ENCODE data around the gene ABCA7.
"Not testable (repeated sequence)": the region's sequence is repeated elsewhere in the genome, so short reads cannot be mapped to it uniquely, and the experiment has no call there.

ABCA7 gene

DNA sequence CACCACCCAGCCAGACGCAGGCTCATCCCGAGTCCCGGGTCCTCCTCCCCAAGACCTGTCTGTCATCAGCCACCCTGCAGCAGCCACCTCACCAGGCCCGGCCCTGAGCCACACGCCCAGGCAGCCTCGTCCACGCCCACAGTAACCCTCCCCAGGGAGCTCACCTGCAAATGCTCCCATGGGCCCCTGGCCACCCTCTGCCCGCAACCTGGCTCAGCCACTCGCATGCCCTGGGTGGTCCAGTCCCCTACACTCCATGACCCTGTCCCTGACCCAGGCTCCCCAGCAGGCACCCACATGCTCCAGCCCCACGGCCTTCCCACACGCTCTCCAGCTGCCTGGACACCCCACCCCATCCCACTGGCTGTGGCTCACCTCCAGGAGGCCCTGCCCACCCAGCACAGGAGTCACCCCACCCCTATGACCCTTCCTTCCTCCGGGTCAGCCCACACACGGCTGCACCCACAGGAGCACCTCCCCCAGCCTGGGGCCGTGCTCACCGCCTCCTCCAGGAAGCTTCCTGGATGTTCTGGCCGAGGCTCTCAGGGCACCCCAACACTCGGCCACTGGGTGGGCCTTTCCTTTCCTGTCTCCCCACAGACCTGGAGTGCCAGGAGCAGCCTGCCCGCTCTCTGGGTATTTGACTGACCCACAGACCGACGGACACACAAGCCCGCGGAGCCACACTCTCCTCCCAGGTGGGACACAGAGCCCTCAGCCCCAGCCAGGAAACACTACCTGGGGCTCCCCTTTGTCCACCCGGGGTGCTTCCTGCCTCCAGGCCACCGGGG, 22.6 kb upstream of the ABCA7 start:
- DNase-seq: no peak

DNA sequence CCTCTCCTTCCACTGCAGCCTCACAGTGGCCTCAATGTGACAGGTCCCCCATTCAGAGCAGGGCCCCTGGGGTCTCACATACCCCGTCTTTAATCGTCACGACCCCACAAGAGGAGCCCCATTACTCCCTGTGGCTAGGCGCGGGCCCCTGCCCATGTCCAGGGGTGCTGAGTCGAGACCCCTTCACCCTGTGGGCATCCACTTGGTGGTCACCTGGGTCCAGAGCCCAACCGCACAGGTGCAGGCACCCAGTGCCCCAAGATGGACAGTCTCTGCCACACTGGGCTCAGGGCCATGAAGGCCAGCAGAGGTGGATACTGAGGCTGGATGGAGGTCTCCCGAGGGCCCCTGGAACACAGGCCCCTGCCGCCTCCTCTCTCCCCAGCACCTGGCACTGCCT, 22.0 kb upstream of the ABCA7 start:
- DNase-seq: no peak

DNA sequence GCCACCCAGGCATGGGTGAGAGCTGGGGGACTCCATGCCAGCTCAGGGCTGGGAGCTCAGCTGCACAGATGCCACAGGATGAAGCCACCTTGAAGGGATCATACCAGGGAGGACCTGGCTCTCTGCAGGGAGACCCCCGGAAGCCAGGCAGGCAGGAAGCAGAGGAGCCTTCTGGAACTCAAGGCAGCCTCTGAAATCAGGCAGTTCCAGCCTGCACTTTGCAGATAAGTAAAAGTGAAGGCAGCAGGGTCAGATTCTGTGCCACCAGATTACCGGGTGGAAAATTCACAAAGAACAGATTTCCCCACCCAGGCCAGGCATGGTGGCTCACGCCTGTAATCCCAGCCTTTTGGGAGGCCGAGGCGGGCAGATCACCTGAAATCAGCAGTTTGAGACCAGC, 21.5 kb upstream of the ABCA7 start:
- no peak for DNase-seq

DNA sequence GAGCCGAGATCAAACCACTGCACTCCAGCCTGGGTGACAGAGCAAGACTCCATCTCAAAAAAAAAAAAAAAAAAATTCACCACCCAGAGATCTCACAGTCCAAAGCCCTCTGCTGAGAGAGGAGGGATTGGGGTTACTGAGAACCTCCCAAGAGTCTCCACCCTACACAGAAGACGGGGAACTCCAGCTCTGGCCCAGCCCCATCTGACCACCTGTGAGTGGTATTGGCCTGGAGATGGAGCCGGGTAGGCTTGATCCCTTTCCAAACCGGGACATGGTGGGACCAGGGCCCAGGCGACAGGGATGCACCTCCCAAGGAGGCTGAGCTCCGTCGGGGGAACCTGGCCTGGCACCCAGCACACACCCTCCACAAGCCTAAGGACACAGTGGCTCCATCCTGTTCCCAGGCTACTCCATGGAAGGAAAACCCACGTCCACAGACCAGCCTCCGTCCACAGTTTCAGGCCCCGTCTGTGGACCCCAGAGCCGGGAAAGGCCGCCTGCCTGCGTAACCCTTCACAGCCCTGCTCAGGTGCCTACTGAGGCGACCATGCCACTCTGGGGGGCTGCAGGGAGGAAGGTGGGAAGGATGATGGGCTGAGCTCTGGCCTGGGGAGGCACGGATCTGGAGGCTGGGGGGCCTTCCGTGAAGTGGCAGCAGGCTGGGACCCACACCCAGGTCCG, 20.8 kb upstream of the ABCA7 start:
- no peak for DNase-seq

DNA sequence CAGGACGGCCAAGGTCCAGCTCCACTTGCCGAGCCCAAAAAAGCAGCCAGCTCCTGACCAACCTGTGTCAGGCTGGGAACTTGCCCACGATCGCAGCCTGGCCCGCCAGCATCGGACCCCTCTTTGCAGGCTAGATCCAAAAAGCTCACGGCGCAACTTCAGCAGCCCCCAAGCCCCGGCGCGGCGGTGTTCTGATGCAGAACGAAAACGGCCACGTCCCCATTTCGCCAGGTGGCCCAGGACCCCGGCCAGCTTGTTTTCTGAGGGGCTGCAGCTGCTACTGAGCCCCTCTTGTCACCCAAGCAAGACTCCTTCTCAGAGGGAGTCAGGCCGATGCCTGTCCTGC, 20.3 kb upstream of the ABCA7 start:
- no peak for DNase-seq

DNA sequence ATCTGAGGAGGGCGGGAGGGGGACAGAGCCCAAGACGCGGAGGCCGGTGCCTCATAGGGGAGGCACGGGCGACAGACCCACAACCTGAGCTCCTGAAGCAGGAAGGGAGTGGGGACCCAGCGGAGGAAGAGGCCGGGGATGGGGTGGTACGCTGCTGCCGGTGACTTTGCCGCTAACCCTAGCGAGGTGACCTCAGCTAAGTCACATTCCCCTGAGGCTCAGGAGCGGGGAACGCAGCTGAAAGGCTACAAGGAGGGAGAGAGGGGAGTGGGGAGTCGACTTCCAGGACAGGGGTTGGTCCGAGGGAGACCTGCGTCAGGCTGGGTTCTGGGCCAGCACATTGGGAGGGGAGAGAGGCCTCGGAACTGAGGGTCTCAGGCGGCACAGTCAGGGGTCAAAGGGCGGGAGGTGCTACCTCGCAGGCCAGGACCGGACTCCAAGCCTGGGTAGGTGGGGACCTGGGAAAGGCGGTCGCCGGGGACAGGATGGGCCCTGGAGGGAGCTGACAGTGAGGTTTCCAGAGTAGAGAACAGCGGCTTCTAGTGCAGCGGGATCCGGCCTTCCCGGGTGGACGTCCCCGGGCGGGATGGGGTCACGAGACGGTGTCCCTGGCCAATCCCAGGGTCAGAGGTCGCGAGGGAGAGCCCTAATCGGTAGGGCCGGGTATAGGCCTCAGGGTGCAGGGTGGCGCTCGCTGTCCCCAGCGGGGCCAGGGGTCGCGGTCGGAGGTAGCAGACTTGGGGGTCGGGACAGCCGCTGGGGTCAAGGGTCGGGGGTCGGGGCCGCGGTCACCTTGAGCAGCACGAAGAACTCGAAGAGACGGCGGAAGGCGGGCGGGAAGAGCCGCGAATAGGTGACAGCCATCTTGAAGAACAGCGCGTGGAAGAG, 19.7 kb upstream of the ABCA7 start:
- DNase-seq: no peak

DNA sequence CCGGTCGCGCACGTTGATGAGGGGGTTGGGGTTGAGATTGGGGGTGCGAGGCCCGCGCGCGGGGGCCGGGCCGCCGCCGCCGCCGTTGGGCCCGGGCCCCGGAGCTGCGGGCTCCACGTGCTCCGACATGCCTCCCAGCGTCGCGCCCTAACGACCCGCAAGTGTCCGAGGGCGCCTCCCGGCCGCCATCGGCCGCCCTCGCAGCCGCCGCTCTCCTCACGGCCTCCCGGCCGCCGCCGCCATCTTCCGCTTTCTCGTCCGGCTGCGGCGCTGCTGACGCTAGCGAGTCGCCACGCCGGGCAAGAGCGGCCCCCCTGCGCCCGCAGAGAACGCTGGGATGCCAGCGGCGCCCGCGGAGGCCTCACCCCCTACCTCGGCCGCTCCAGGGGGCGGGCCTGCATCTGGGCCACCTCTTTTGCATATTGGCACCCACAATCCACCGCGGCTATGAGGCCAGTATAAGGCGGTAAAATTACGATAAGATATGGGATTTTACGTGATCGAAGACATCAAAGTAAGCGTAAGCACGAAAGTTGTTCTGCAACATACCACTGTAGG, 19.0 kb upstream of the ABCA7 start, which contains the start of gene TMEM259:
TMEM259 (minus strand) TSS at position 256 of the 558 bp plus-strand sequence; CDS start at position 129, 127 bp downstream.
- DNase-seq: peak; percentile 96 to 98

DNA sequence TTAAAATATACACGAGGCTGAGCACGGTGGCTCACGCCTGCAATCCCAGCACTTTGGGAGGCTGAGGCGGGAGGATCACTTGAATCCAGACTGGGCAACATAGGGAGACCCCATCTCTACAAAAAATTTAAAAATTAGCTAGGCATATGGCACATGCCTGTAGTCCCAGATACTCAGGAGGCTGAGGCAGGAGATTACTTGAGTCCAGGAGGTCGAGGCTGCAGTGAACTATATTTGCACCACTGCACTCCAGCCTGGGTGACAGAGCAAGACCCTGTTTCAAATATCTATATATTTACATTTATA, 16.1 kb upstream of the ABCA7 start:
- not testable (repeated sequence) for DNase-seq

DNA sequence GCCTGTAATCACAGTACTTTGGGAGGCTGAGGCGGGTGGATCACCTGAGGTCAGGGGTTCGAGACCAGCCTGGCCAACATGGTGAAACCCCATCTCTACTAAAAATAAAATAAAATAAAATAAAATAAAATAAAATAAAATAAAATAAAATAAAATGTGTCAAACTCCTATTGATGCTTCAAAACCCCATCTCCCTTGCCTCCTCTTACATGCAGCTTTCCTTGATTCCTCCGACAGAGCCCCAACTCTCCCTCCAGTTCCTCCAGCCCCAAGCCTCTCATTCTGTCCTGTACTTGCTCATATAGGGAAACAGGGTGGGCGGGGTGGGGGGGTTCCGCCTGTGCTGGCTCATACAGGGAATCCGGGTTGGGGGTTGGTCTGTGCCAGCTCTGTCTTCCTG, 14.8 kb upstream of the ABCA7 start:
- DNase-seq: not testable (repeated sequence)

DNA sequence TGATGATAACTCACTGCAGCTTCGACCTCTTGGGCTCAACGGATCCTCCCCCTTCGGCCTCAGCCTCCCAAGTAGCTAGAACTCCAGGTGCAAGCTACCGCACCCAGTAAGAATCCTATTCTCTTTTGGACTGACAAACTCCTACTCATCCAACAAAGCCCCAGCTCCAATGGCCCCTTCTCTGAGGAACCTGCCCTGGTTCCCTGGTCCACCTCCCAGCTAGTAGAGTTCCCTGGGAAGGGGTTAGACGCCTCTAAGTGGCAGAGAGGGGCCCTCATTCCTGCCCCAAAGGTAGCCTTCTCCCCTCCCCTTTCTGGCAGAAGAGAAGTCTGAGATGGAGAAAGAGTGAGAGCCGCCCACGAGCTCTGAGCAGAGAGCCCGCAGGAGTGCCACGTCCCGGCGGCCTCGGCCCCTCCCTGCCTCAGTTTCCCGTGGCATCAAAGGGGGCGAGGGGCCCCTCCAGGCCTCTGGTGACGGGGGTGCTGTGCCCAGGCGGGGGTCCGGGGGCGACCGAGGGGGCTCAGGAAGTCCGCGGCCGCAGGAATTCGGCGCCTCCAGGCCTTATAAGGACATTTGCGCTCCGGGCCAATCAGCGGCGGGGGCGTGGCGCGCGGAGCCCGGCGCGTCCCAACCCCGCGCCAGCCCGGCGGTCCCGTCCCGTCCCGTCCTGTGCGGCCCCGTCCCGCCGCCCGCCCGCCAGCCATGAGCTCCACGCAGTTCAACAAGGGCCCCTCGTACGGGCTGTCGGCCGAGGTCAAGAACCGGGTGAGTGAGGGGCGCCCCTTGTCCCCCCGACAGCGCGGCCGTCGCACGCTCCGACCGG, 13.7 kb upstream of the ABCA7 start, which contains the start of gene CNN2:
CNN2 (plus strand) TSS at position 649 of the 823 bp plus-strand sequence; CDS start at position 703, 54 bp downstream.
- peak; percentile 65 to 67 for DNase-seq

DNA sequence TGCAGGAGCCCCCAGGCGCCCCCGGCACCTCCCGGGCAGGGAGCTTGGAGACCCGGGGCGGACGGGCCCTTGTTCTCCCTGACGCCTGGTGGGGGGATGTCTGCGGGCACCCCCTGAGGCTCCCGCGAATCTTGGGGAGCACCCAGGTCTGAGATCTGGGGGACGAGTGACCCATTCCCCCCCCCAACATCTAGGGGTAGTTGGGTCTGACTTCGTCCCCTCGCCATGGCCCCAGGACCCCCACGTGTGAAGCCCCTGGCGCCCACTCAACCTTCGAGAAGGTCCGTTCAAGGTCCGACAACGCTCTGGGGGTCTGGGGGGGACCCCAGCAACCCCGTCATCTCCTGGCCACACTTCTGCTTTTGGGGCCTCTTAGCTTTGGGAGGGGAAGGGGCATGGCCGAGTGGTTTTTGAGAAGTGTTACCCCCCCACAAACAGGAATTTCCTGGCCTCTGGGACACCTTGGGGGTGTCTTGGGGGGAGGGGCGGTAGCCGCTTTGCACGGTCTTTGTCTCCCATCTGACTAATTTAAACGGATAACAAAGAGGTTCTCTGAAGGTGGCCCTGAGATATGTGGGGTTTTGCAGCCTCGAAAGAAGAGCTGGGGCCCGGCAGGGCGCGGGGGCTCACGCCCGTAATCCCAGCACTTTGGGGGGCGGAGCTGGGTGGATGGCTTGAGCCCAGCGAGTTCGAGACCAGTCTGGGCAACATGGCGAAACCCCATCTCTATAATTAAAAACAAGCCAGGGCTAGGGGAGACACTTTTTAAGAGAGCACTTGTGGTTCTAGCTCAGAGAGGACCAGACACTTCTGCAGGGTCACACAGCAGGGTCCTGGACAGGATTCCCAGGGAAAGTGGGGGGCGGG, 12.9 kb upstream of the ABCA7 start:
- no peak for DNase-seq

DNA sequence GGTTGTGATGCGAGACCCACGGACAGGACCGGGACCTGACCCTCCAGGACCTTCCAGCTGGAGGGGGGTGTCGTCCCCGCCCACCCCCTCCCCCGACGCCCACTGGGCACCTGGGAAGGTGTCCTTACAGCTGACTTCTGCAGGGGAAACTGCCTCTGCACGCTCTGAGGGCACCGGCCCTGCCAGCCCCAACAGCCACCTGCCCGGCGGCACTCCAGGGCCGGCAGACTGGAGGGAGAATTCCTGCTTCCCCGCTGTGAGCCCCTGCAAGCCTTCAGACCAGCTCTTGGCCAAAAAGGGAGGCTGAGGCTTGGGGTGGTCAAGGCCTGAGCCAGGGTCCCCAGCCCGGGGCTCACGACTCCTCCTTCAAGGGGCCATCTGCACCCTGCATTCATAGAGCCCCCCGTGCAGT, 12.3 kb upstream of the ABCA7 start:
- no peak for DNase-seq

DNA sequence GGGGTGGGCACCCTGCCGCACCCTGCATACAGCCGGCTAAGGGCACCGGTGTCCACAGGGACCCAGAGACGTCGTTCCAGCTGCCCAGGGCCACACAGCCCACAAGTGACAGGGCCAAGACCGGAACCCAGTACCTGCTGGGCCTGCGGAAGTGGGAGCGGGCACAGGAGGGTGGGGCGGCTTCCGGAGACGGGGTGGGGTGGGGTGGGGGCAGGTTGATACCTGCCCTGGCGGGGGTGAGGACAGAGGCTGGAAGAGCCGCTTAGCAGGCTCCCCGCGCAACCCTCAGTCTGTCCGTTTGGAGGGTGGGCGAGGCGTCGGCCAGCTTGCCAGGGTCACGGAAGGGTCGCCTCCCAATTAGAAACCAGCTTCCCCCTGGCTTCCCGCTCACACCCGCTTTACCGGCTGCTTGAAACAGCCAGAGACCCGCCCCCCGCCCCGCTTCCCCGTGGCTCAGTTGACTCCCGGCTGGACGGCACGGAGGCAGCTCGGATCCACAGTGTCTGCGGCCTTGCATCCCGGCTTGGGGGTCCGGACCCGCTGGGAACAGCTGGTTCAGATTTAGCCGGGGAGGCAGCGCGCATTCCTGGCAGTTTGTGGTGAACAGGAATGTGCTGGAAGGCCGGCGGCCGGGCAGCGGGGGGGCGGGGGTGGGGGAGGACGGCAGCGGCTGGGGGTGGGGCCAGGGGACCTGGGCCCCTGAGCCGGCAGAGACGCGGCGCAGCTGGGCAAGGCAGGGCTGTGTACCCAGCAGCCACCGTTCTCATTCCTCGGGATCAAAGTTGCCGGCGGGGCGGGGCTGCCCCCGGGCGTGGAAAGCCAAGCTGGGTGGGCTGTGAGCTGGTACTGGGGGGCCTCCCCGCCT, 11.6 kb upstream of the ABCA7 start:
- no peak for DNase-seq

DNA sequence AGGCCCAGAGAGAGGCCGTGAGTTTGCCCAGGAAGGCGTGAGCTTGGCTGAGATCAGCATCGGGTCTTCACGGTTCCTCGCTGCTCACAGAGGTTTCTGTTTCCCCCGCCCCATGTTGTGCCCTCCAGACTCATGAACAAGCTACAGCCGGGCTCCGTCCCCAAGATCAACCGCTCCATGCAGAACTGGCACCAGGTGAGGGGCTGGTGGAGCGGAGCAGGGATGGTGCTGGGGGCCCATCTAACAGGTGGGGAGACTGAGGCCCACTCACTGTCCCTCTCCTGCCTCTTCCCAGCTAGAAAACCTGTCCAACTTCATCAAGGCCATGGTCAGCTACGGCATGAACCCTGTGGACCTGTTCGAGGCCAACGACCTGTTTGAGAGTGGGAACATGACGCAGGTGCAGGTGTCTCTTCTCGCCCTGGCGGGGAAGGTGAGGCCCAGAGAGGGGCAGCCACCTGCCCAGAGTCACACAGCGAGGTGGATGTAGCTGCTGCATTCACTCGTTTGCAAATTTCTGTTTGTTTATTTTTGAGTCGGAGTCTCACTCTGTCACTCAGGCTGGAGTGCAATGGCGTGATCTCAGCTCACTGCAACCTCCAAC, 7.5 kb upstream of the ABCA7 start:
- DNase-seq: no peak

DNA sequence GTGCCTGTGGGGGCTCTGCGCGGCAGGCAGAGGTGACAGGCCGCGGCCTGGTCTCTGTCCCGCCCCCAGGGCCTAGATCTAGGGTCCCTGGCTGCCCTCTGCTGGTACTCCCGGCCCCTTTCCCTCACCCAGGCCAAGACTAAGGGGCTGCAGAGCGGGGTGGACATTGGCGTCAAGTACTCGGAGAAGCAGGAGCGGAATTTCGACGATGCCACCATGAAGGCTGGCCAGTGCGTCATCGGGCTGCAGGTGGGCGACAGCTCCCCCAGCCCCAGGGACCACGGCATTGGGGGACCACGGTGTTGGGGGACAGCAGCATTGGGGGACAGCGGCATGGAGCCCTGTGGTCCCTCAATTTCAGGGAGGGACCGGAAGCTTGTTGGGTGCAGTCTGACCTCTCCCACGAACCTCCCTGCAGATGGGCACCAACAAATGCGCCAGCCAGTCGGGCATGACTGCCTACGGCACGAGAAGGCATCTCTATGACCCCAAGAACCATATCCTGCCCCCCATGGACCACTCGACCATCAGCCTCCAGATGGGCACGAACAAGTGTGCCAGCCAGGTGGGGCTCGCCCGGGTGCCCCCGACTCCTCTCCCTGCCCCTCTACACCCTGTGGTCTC, 3.8 kb upstream of the ABCA7 start:
- DNase-seq: no peak

DNA sequence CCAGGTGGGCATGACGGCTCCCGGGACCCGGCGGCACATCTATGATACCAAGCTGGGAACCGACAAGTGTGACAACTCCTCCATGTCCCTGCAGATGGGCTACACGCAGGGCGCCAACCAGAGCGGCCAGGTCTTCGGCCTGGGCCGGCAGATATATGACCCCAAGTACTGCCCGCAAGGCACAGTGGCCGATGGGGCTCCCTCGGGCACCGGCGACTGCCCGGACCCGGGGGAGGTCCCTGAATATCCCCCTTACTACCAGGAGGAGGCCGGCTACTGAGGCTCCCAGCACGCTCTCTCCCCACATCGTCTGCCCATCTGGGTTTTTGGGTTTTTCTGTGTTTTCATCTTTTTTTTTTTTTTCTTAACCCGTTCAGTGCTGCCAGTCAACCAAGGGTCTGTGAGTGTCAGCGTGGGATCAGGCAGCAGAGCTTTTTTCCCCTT, 2.3 kb upstream of the ABCA7 start:
- no peak for DNase-seq

DNA sequence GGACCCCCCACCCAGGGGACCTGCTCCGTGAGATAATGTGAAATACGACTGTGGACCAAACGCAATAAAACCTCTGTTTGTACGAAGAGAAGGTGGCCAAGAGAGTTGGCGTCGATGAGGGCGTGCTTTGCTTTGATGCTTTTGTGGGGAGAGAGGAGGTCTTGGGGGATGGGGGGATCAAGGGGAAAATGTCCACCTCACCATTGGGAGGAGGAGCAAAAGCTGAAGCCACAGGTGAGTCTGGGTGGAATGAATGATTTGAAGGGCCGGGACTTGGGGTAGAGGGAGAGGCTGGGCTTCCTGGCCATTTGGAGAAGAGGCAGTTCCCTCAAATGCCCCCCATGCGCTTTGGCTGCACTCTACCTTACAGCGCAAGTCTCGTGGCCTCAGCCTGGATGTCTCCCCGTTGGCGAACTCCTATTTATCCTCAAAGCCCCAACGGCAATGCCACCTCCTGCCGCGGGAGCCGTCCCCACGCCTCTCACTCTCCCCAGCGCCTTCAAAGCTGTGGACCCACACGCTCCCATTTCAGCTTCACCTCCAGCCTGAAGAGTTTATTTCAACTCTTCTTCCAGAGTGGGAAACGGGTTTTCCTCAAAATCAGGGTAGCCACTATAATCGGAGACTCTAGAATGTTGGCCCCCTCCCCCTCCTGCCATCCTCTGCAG, 795 bp upstream of the ABCA7 start:
- DNase-seq: no peak

DNA sequence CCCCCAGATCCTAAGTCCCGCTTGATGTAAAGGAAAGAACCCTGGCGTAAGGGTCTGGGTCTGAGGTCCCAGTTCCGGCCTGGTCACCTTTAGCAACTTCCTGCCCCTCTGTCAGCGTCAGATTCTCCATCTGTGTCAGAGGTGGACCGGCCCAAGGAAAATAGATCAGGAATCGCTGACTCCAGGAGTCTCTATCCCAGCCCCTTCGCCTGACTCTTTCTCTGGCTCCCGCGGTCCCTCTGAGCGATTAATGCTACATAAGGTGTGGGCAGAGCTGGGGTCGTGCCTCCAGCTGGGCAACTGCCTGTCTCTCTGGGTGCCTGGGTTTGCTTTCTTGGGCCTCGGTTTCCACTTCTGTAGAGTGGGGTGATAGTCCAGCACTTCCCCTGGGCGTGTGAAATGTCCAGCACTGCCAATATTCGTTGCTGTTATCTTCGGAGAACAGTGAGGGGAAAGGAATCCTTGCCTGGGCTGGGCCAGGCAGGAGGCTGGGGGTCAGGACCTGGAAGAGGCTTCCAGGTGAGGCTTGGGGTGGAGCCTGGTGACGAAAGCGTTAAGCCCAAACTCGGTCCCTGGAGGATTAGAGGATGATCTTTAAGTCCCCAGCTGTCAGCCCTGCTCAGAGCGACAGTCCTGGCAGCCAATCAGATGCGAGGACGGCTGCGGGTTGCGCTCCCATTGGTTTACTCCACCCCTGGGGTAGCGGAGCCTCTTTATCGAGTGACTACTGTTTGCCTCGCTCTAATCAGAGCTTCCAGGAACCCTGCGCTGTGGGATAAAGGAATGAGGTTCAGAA, 767 bp downstream of the ABCA7 start:
- peak; percentile 87 to 88 for DNase-seq

Measured in stimulated activated CD4-positive, alpha-beta T cell treated with anti-CD3 and anti-CD28 coated beads, Interleukin-2, amount 100 ng/mL, for 48 hours (primary cell).